CD4-positive, alpha-beta T cell treated with Interleukin-1 beta for 1 hour (primary cell): Measurements from ENCODE around the gene RNU7-1.

Experiments
- DNase-seq, 2 donors: peaks; one replicate each; pipeline ENCODE4 v3.0.0-alpha.2; 2020 to 2022

Gene RNU7-1

GRCh38 chr12:6966351-6966750 is 22.7 kb downstream of the RNU7-1 start:
- no peak for DNase-seq

- DNase-seq: no peak
Measured at GRCh38 chr12:6967651-6968100, 24.1 kb downstream of the RNU7-1 start.

DNA sequence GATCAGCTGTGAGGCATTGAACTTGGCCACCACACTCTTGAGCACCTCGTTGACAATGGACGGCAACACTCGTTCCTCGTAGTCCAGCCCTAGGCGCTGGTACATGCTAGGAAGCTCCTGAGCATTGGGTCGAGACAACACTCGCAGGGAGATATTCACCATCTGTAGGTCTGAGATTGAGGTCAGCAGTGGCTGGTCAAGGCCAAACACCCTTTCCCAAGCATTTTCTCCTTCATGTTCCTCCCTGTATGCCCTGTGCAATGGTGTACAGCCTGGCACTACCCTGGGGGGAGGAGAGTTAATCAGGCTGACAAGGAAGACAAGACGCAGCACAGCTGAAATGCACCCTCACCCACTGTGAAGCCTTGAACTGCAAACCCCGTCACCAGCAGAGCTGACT is 24.8 kb downstream of the RNU7-1 start:
- no peak for DNase-seq

GRCh38 chr12:6970096-6970527 is 26.5 kb downstream of the RNU7-1 start:
- no peak for DNase-seq

GRCh38 chr12:6974180-6974579 is 30.6 kb downstream of the RNU7-1 start:
- DNase-seq: no peak

DNA sequence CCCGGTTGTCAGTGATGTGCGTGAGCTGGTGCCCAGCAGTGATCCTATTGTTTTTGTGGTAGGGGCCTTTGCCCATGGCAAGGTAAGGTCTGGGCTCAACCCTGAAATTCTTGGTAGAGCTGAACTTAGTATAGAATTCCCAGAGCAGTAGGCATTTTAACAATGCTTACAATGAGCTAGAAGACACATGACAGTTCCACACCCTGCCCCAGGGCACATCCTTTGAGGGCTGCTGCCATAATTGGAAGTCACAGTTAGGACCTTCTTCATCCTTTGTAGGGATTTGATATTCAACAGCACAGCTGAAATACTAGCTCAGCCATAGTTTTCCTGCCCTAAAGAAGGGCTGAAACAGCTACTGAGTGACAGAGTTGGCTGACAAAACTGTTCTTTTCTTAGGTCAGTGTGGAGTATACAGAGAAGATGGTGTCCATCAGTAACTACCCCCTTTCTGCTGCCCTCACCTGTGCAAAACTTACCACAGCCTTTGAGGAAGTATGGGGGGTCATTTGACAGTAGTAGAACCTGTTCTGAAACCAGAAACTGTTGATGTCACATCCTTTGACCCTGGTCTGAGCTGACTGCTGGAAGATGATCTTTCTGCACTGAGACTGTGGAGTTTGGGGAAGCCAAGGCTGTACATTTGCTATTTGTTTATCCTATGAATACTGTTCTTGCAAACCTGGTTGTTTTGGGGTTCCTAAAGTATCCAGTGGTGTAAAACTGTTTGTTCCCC is 31.8 kb downstream of the RNU7-1 start:
- no peak for DNase-seq

- DNase-seq: no peak
Measured at GRCh38 chr12:6977653-6978052, 34.0 kb downstream of the RNU7-1 start.

DNA sequence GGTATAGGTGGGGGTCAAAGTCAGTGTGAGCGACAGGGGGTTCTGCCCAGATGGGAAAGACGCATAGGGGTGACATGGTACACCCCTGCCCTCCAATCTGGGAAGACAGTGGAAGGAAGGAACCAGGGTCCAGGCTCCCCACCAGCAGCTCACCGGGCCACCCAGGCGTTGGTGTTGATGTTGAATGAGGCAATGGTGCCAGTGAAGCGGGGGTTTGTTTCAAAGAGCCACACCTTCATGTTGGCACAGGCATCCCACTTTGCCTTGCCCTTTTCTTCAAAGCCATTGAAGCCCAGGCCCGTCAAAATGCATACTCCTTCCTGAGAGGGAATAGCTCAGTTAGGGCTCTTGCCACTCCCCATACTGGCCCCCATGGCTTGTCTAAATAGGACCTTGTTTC is 34.6 kb downstream of the RNU7-1 start:
- no peak for DNase-seq

GRCh38 chr12:6978611-6979011 is 35.0 kb downstream of the RNU7-1 start:
- no peak for DNase-seq

DNA sequence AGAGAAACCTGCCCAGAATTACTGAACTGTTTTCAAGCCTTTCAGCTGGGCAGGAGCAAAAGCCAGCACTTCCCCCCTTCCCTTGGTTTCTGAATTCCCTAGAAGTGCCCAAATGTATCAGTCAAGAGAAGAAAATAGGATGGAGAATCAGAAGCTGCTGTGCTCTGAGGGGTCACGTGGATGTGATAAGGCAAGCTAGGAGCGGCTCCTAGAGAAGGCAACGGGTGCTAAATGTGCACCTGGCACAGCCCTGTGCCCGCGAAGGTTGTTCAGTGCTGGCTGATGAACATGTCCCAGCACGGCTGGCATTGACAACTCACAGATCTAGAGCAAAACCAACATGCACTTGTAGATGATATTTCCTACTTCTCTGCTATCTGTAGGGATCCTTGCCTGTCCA is 35.4 kb downstream of the RNU7-1 start:
- DNase-seq: no peak

GRCh38 chr12:6979453-6979852 is 35.8 kb downstream of the RNU7-1 start:
- DNase-seq: no peak

GRCh38 chr12:6980075-6980474 is 36.5 kb downstream of the RNU7-1 start:
- no peak for DNase-seq

- DNase-seq: no peak
Measured at GRCh38 chr12:6980740-6981139, 37.1 kb downstream of the RNU7-1 start.

DNA sequence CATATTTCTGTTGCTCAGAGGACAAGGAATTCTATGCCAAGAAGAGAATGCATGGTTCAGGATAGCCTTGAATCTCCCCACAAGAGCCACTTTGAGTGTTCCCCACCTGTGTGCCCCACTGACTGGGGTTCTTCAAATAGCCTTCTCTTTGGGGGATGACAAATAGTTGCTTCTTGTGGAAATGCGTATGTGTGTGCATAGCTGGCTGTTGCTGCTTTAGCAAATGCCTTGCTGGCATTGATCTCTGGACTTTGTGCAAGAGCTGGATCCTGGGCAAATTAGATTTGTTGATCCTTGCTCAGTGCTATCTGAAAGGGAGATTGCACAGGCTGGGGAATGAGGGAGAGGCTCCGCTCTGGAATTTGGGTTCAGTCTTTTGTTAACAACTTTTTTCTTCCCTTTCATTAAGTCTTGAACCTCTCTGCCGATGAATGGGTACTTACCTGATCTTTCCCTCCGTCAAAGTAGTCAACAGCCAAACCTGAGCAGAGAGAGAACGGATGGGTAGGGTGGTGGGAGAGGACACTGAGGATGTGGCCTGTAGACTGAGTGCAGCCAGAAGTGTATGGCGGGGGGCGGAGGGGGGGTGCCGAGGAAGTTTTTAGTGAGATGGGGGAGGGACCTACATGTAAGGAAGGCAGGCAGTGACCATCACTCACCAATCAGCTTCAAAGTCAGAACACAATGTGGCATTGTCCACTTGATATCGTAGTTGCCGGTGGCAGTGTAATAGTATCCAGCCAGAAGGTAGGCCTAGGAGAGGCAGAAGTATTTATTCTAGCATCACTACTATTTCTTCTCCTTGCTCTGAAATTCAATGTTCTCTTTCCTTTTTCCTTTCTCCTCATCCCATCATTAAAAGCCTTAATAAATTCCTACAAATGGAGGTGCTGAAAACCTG is 37.8 kb downstream of the RNU7-1 start:
- DNase-seq: no peak

DNA sequence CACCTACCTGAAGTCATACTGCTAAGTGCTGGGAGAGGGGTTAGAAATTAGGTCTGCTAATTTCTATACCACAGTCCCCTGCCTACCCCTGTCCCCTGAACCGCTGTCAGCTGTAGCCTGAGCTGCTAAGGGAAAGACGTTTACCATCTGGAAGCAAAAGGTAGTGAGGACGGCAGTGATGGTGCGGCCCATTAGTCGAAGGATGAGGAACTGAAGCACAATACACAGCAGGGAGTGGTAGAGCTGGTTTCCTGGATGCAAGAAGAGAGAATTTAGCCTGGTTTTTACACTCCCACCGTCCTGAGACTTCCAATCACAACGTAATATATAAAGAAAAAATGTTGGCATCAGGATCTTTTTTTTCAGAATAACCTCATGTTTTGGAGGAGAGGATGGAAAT is 38.9 kb downstream of the RNU7-1 start:
- no peak for DNase-seq

- DNase-seq: no peak
Measured at GRCh38 chr12:6987956-6988553, 44.4 kb downstream of the RNU7-1 start.
